Type B pancreatic cell (in vitro differentiated cells): ENCODE measurements around the gene KIF7. TPM values are rescaled to one million over a fixed set of nuclear protein-coding genes. Genes with fewer than 3 reads are reported as not detected.

Experiments used
- DNase-seq: peaks from one replicate; pipeline ENCODE4 v3.0.0; 2021; ENCODE audit warnings: mixed read lengths; ENCODE audit not compliant: unreplicated experiment; ENCODE audit errors: extremely low spot score
- H3K27ac Mint-ChIP-seq: 2 replicates; pipeline ENCODE4 v1.8.0; 2021; ENCODE audit warnings: mild to moderate bottlenecking, mixed read lengths
- H3K27me3 Mint-ChIP-seq: 2 replicates; pipeline ENCODE4 v1.8.0; 2021; ENCODE audit warnings: mixed read lengths
- H3K36me3 Mint-ChIP-seq: 2 replicates; pipeline ENCODE4 v1.8.0; 2021; ENCODE audit warnings: mixed read lengths
- H3K4me1 Mint-ChIP-seq: one replicate; pipeline ENCODE4 v1.8.0; 2021; ENCODE audit warnings: mixed read lengths; ENCODE audit not compliant: unreplicated experiment
- H3K4me3 Mint-ChIP-seq: 2 replicates; pipeline ENCODE4 v1.8.0; 2021; ENCODE audit warnings: mild to moderate bottlenecking, mixed read lengths
- H3K9me3 Mint-ChIP-seq: 2 replicates; pipeline ENCODE4 v1.8.0; 2021; ENCODE audit warnings: mixed read lengths
- CTCF ChIP-seq: fragments of 200-600 bp; sonication (generic); conservative IDR thresholded peaks from 2 replicates; pipeline ENCODE4 v1.5.0; 2021; ENCODE audit warnings: antibody characterized with exemption, mild to moderate bottlenecking
- total RNA-seq: library from RNA; stranded (reverse); gene quantifications from 2 replicates; pipeline ENCODE4 v1.2.1, GENCODE V29; 2021; ENCODE audit warnings: low replicate concordance

KIF7 gene
- total RNA-seq, 1 donor from 2014 or later = 15.5 TPM

GRCh38 chr15:89632563-89633430, 22.5 kb downstream of the KIF7 start:
- Mint-ChIP-seq H3K27me3 (no peaks in the 10 kb centered on the region), H3K4me3 (no peak overlapping the region), H3K9me3 (no peaks in the 10 kb centered on the region), H3K36me3 (peaks cover 33% of the 10 kb centered on the region), H3K27ac (no peak overlapping the region), H3K4me1 (no peaks in the 10 kb centered on the region)
- no peak for TF ChIP-seq CTCF
- no peak for DNase-seq

- H3K9me3 Mint-ChIP-seq = no peaks in the 10 kb centered on the region
- peaks cover 34% of the 10 kb centered on the region for H3K36me3 Mint-ChIP-seq
- no peak for TF ChIP-seq CTCF
- H3K4me3 Mint-ChIP-seq = no peak overlapping the region
- no peaks in the 10 kb centered on the region for H3K27me3 Mint-ChIP-seq
- H3K4me1 Mint-ChIP-seq = no peaks in the 10 kb centered on the region
- no peak for DNase-seq
- H3K27ac Mint-ChIP-seq = no peak overlapping the region
Observed at GRCh38 chr15:89631902-89632264, 23.4 kb downstream of the KIF7 start.

GRCh38 chr15:89630974-89631901, 24.0 kb downstream of the KIF7 start:
- DNase-seq = no peak
- Mint-ChIP-seq H3K36me3 (peaks cover 34% of the 10 kb centered on the region), H3K4me3 (no peak overlapping the region), H3K27ac (no peak overlapping the region), H3K9me3 (no peaks in the 10 kb centered on the region), H3K4me1 (no peaks in the 10 kb centered on the region), H3K27me3 (no peaks in the 10 kb centered on the region)
- TF ChIP-seq CTCF = no peak

- no peak for DNase-seq
- no peak for TF ChIP-seq CTCF
- no peak overlapping the region for H3K4me3 Mint-ChIP-seq
- H3K27ac Mint-ChIP-seq = no peak overlapping the region
- no peaks in the 10 kb centered on the region for H3K27me3 Mint-ChIP-seq
- no peaks in the 10 kb centered on the region for H3K4me1 Mint-ChIP-seq
- H3K9me3 Mint-ChIP-seq = no peaks in the 10 kb centered on the region
- peaks cover 35% of the 10 kb centered on the region for H3K36me3 Mint-ChIP-seq
Observed at GRCh38 chr15:89630260-89630659, 25.0 kb downstream of the KIF7 start.

- TF ChIP-seq CTCF = no peak
- H3K4me1 Mint-ChIP-seq = no peaks in the 10 kb centered on the region
- no peaks in the 10 kb centered on the region for H3K27me3 Mint-ChIP-seq
- H3K27ac Mint-ChIP-seq = no peak overlapping the region
- no peak for DNase-seq
- no peaks in the 10 kb centered on the region for H3K9me3 Mint-ChIP-seq
- peaks cover 33% of the 10 kb centered on the region for H3K36me3 Mint-ChIP-seq
- H3K4me3 Mint-ChIP-seq = no peak overlapping the region
Observed at GRCh38 chr15:89629829-89630228, 25.4 kb downstream of the KIF7 start.
